ENCODE measurements around the gene NTRK2. TPM values are rescaled to one million over a fixed set of nuclear protein-coding genes. Genes with fewer than 3 reads are reported as not detected.

The NTRK2 gene
- total RNA-seq, 4 donors from 2014 or later, result 1.1 to 7.3 (median 1.5) TPM

DNA sequence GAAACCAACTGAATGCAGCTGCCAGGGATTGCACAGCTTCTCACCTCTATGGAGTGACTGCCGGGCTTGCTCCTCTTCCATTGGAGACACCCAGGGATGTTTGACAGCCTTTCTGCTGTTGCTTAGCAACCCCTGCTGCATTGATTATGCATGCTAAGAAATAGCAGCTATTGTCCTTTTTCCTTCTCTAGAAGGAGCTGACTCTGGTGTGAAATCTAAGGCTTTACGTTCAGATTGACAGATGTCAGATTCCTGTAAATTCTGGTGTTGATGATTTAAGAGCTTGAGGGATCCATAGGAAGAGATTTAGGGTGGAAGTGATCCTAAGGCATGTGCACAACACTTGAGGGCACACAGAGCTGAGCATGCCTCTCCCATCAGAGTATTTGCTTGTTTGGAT lies 267.7 kb downstream of the NTRK2 start:
- no peaks in the 10 kb centered on the region for H3K27me3 ChIP-seq
- no peak overlapping the region for H3K27ac ChIP-seq
- TF ChIP-seq POLR2A (IDR thresholded peaks at IDR 0.05), result no peak
- TF ChIP-seq CTCF (IDR thresholded peaks at IDR 0.05 in 4 of 5, conservative IDR thresholded peaks at IDR 0.05 in 1 of 5), result no peak
- no peaks in the 10 kb centered on the region for H3K4me1 ChIP-seq
- intact Hi-C loops (cut with DNase I; ENCODE audit: low total_unique reads), result no loop called here
- H3K9me3 ChIP-seq, result no peaks in the 10 kb centered on the region
- H3K36me3 ChIP-seq, result no peaks in the 10 kb centered on the region
- no peak for DNase-seq
- no peak for ATAC-seq
- no peak overlapping the region for H3K4me3 ChIP-seq
- in situ Hi-C loops (cut with MboI; ENCODE audit: low sequenced_read_pairs in 4 of 4), result no loop called here

DNA sequence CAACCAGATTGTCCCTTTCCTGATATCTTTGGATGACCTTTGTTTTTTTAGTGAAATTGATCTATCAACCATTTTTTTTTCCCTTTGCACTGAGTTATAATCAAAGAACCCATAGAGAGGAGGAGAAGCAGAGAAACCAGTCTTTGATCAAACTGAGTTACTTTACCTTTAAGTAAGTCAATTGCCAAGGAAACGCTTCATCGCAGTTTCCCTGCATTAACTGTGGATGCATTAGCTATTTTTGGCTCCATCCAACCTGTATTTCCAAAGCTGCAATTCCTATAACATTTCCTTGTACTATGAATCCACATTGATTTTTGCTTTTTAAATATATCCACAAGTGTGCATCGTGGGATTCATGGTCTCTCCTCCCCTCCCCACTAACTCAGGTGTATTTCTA lies 268.1 kb downstream of the NTRK2 start:
- H3K27ac ChIP-seq, result no peak overlapping the region
- H3K4me1 ChIP-seq, result no peaks in the 10 kb centered on the region
- H3K36me3 ChIP-seq, result no peaks in the 10 kb centered on the region
- H3K4me3 ChIP-seq, result no peak overlapping the region
- no peak for ATAC-seq
- no peak for DNase-seq
- H3K27me3 ChIP-seq, result no peaks in the 10 kb centered on the region
- in situ Hi-C loops (cut with MboI; ENCODE audit: low sequenced_read_pairs in 4 of 4) (no loop called here), intact Hi-C loops (cut with DNase I; ENCODE audit: low total_unique reads) (no loop called here)
- no peaks in the 10 kb centered on the region for H3K9me3 ChIP-seq
- TF ChIP-seq CTCF (IDR thresholded peaks at IDR 0.05 in 4 of 5, conservative IDR thresholded peaks at IDR 0.05 in 1 of 5) (no peak), POLR2A (IDR thresholded peaks at IDR 0.05) (no peak)

- DNase-seq (no peak), ATAC-seq (no peak)
- in situ Hi-C loops (cut with MboI; ENCODE audit: low sequenced_read_pairs in 4 of 4), result no loop called here
- no peak overlapping the region for H3K4me3 ChIP-seq
- no peaks in the 10 kb centered on the region for H3K4me1 ChIP-seq
- no peaks in the 10 kb centered on the region for H3K27me3 ChIP-seq
- H3K36me3 ChIP-seq, result no peaks in the 10 kb centered on the region
- TF ChIP-seq POLR2A (IDR thresholded peaks at IDR 0.05), result no peak
- no peak for TF ChIP-seq CTCF (IDR thresholded peaks at IDR 0.05 in 4 of 5, conservative IDR thresholded peaks at IDR 0.05 in 1 of 5)
- intact Hi-C loops (cut with DNase I; ENCODE audit: low total_unique reads), result no loop called here
- no peaks in the 10 kb centered on the region for H3K9me3 ChIP-seq
- no peak overlapping the region for H3K27ac ChIP-seq
Observed at GRCh38 chr9:84939774-84940173, 270.2 kb downstream of the NTRK2 start.

- Histone ChIP-seq H3K27me3 (no peaks in the 10 kb centered on the region), H3K9me3 (no peaks in the 10 kb centered on the region), H3K4me3 (no peak overlapping the region), H3K27ac (no peak overlapping the region), H3K4me1 (no peaks in the 10 kb centered on the region), H3K36me3 (no peaks in the 10 kb centered on the region)
- in situ Hi-C loops (cut with MboI; ENCODE audit: low sequenced_read_pairs in 4 of 4) (no loop called here), intact Hi-C loops (cut with DNase I; ENCODE audit: low total_unique reads) (no loop called here)
- TF ChIP-seq POLR2A (IDR thresholded peaks at IDR 0.05), result no peak
- no peak for TF ChIP-seq CTCF (IDR thresholded peaks at IDR 0.05 in 4 of 5, conservative IDR thresholded peaks at IDR 0.05 in 1 of 5)
- no peak for ATAC-seq
- no peak for DNase-seq
Observed at GRCh38 chr9:84940294-84940693, 270.8 kb downstream of the NTRK2 start.

GRCh38 chr9:84941792-84942191 lies 272.3 kb downstream of the NTRK2 start:
- in situ Hi-C loops (cut with MboI; ENCODE audit: low sequenced_read_pairs in 4 of 4), result no loop called here
- DNase-seq (no peak), ATAC-seq (no peak)
- no peak for TF ChIP-seq CTCF (IDR thresholded peaks at IDR 0.05 in 4 of 5, conservative IDR thresholded peaks at IDR 0.05 in 1 of 5)
- TF ChIP-seq POLR2A (IDR thresholded peaks at IDR 0.05), result no peak
- intact Hi-C loops (cut with DNase I; ENCODE audit: low total_unique reads), result no loop called here
- H3K27ac ChIP-seq, result no peak overlapping the region
- H3K9me3 ChIP-seq, result no peaks in the 10 kb centered on the region
- H3K27me3 ChIP-seq, result no peaks in the 10 kb centered on the region
- H3K4me3 ChIP-seq, result no peak overlapping the region
- H3K36me3 ChIP-seq, result no peaks in the 10 kb centered on the region
- H3K4me1 ChIP-seq, result no peaks in the 10 kb centered on the region
